Right lobe of liver (tissue), 6 donors: ENCODE results near the gene CDC16. TPM values are rescaled to one million over a fixed set of nuclear protein-coding genes. Genes with fewer than 3 reads are reported as not detected.

ENCODE experiments used
- ATAC-seq, 4 donors: fragments of 200-7000 bp; cut with Tn5 transposase; one replicate each; pipeline ENCODE4 v1.9.1; 2020; ENCODE audit warnings: mild to moderate bottlenecking in 4 of 4, moderate library complexity in 4 of 4
- DNase-seq, 3 donors: peaks; one replicate each; pipeline ENCODE4 v3.0.0-alpha.2; 2020
- H3K27ac ChIP-seq, 3 donors: fragments of 200-600 bp; one replicate each; pipeline ENCODE4 v1.8.0; 2022
- H3K27me3 ChIP-seq, 2 donors: fragments of 200-600 bp; one replicate each; pipeline ENCODE4 v1.8.0; 2022
- H3K36me3 ChIP-seq, 4 donors: fragments of 200-600 bp; sonication (generic) in 1 of 4; one replicate each; pipeline versions ENCODE4 v1.5.1 to v1.8.0; 2017 to 2022; ENCODE audit warnings: control low read depth in 1 of 4
- H3K4me1 ChIP-seq, 4 donors: fragments of 200-600 bp; sonication (generic) in 1 of 4; one replicate each; pipeline versions ENCODE4 v1.5.1 to v1.8.0; 2017 to 2022; ENCODE audit warnings: control low read depth in 1 of 4
- H3K4me3 ChIP-seq, 3 donors: fragments of 200-600 bp; one replicate each; pipeline ENCODE4 v1.8.0; 2022
- H3K9me3 ChIP-seq, 4 donors: fragments of 200-600 bp; sonication (generic) in 1 of 4; one replicate each; pipeline versions ENCODE4 v1.5.1 to v1.8.0; 2017 to 2022; ENCODE audit warnings: control low read depth in 1 of 4
- CTCF ChIP-seq, 4 donors: fragments of 200-600 bp in 3 of 4; fragments of 450-650 bp in 1 of 4; IDR thresholded peaks; one replicate each; pipeline versions ENCODE4 v1.5.1 to v1.8.0; 2016 to 2022; ENCODE audit warnings: antibody characterized with exemption in 4 of 4, mild to moderate bottlenecking in 2 of 4
- POLR2A ChIP-seq: fragments of 450-650 bp; IDR thresholded peaks from one replicate; pipeline ENCODE4 v1.6.1; 2017; ENCODE audit warnings: antibody characterized with exemption, mild to moderate bottlenecking
- WGBS: methylation state at CpG from one replicate; pipeline ENCODE4 v1.1.6; 2018; ENCODE audit warnings: low coverage, low lambda C conversion rate; ENCODE audit not compliant: insufficient coverage; ENCODE audit errors: missing lambda C conversion rate; 5-methylcytosine and 5-hydroxymethylcytosine counted together
- intact Hi-C, 2 donors: fragments of 100-400 bp; cut with DNase I; formaldehyde crosslinking; loops; one replicate each; pipeline versions ENCODE4 v1.11.2 to v1.14.1; 2022
- total RNA-seq, 6 experiments: library from RNA; depleted of rRNA in 2 of 6; stranded (reverse); fragments of >200 nt in 2 of 6; fragmentation: NEBNext Ultra II Directional in 3 of 6; extraction: Animal tissue kit (Norgen Biotek cat#: 25700) in 3 of 6; gene quantifications; one replicate each; pipeline versions ENCODE4 v1.1.0 to v1.2.4, GENCODE V29; 2016 to 2023
- donor health status: DM: no; HTN: yes; CAD: no.
- donor health status: DM: no; HTN: no; CAD: no.
- donor health status: DM: no; HTN: no; CAD: no.
- donor health status: DM: no; HTN: yes; CAD: no.
- donor health status: DM: no; HTN: yes; CAD: no.

Gene CDC16
- total RNA-seq, 6 experiments from 2014 or later: 28.4 to 47.6 (median 35.8) TPM

DNA sequence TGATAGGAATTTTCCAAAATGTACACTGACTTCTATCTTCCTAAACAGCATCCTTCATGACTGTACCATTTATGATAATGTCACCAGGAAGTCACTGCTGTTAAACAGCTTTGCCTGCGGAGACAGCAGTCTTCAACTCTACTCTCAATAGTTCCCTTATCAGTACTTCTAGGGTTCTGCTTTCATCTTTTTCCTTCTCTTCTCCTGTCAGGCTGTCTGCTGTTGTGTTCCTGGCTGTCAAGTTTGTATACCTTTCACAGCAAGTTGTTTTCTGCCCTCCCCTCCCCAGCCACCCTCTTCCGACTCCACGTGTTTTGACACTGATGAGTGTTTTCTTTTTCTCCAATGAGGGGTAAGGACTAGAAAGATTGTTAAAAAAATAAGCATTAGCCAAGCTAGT is 48.9 kb downstream of the CDC16 start:
- H3K36me3 ChIP-seq: peaks cover 0 to 10% (median 9%) of the 10 kb centered on the region in 4 donors
- DNase-seq (no peak), ATAC-seq (no peak)
- no peak overlapping the region for H3K27ac ChIP-seq
- intact Hi-C loops: no loop called here
- no peak overlapping the region for H3K4me3 ChIP-seq
- no peak for TF ChIP-seq CTCF (IDR thresholded peaks at IDR 0.05)
- TF ChIP-seq POLR2A: no peak
- no peaks in the 10 kb centered on the region for H3K9me3 ChIP-seq
- no peaks in the 10 kb centered on the region for H3K27me3 ChIP-seq
- peaks cover 0 to 23% (median 4%) of the 10 kb centered on the region in 4 donors for H3K4me1 ChIP-seq
- 77% methylated on average over 3 of the region's 3 CpGs for WGBS

- TF ChIP-seq POLR2A: no peak
- no peak for ATAC-seq
- no peaks in the 10 kb centered on the region for H3K27me3 ChIP-seq
- peaks cover 0 to 21% (median 4%) of the 10 kb centered on the region in 4 donors for H3K4me1 ChIP-seq
- intact Hi-C loops: no loop called here
- H3K27ac ChIP-seq: no peak overlapping the region
- WGBS: 88% methylated on average over 6 of the region's 8 CpGs
- DNase-seq: no peak
- no peak overlapping the region for H3K4me3 ChIP-seq
- H3K9me3 ChIP-seq: no peaks in the 10 kb centered on the region
- peaks cover 0 to 10% (median 9%) of the 10 kb centered on the region in 4 donors for H3K36me3 ChIP-seq
Observed at GRCh38 chr13:114284680-114285079, 50.0 kb downstream of the CDC16 start.

DNA sequence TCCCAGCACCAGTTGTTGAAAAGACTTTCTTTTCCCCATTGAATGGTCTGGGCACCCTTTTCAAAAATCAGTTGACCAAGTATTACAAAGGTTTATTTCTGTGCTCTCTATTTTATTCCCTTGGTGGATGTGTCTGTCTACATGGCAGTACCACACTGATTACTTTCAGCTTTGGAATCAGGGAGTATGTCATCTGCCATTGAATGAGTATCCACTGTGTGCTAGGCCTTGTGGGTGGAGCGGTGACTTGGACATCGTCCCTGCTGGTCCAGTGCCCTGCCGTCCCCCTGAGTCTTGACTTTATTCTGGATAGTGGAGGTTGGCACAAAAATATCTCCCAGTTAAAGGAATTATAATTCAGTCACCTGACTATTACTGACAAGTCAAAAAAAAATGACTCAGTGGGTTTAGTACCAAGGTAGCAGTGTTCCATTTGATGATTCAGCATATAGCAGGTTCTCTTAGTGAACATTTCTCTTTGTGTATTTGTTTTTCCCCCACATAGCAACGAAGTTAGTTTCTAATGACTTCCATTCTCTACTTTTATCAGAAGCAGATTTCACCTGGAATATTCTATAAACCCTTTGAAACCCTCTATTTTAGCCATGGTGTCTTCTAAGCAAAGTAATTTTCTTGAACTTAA is 50.6 kb downstream of the CDC16 start:
- DNase-seq (no peak), ATAC-seq (no peak)
- Histone ChIP-seq H3K27ac (no peak overlapping the region), H3K4me3 (no peak overlapping the region), H3K9me3 (no peaks in the 10 kb centered on the region), H3K36me3 (peaks cover 0 to 15% (median 9%) of the 10 kb centered on the region in 4 donors), H3K27me3 (no peaks in the 10 kb centered on the region), H3K4me1 (peaks cover 0 to 15% (median 2%) of the 10 kb centered on the region in 4 donors)
- 91% methylated on average over 3 of the region's 4 CpGs for WGBS
- TF ChIP-seq POLR2A (no peak), CTCF (IDR thresholded peaks at IDR 0.05) (no peak)
- intact Hi-C loops: no loop called here

GRCh38 chr13:114286808-114287207 is 52.1 kb downstream of the CDC16 start:
- Histone ChIP-seq H3K4me3 (no peak overlapping the region), H3K27me3 (no peaks in the 10 kb centered on the region), H3K4me1 (peaks cover 0 to 11% (median 0%) of the 10 kb centered on the region in 4 donors), H3K9me3 (no peaks in the 10 kb centered on the region), H3K36me3 (peaks cover 0 to 22% (median 9%) of the 10 kb centered on the region in 4 donors), H3K27ac (no peak overlapping the region)
- DNase-seq (no peak), ATAC-seq (no peak)
- 95% methylated on average over 4 of the region's 8 CpGs for WGBS
- TF ChIP-seq CTCF (IDR thresholded peaks at IDR 0.05) (no peak), POLR2A (no peak)
- intact Hi-C loops: no loop called here

DNA sequence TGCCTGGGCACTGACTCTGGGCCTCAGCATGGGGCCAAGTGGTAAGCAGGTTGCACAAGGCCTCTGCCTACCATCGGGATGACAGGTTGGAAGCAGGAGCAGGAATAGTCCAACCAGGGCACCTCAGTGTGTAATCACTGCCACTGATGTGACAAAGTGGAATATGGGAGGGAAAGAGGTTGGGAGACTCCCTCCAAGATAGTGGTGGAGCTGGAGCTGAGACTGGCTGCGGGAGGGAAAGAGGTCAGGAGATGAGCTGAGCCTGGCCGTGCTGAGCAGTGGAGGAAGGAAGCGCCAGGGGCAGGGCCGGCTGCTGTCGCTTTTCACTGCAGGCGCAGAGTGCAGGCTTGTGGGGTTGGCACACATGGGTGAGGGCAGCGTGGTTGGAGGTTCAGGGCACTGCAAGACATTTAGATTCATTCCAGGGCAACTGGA is 53.5 kb downstream of the CDC16 start:
- 80% methylated on average over 7 of the region's 8 CpGs for WGBS
- Histone ChIP-seq H3K4me3 (no peak overlapping the region), H3K36me3 (peaks cover 0 to 34% (median 9%) of the 10 kb centered on the region in 4 donors), H3K9me3 (no peaks in the 10 kb centered on the region), H3K4me1 (peaks cover 0 to 4% (median 0%) of the 10 kb centered on the region in 4 donors), H3K27me3 (no peaks in the 10 kb centered on the region), H3K27ac (no peak overlapping the region)
- DNase-seq: no peak
- intact Hi-C loops: no loop called here
- ATAC-seq: peak in 3 of 4 donors; percentile 43 to 66 (median 52)
- TF ChIP-seq POLR2A (no peak), CTCF (IDR thresholded peaks at IDR 0.05) (no peak)
